SK-N-SH (cell line): Measurements from ENCODE around the gene MAGEB6B. TPM values are rescaled to one million over a fixed set of nuclear protein-coding genes. Genes with fewer than 3 reads are reported as not detected.

Source experiments
- CTCF ChIA-PET: fragments of 300-600, 350-600 bp; formaldehyde crosslinking; extraction: SDS; loops from one replicate; lab custom pipeline; 2021; lab: Yijun Ruan, JAX
- POLR2A ChIA-PET: fragments of 350-600 bp; sonication (Branson Sonifier 250); formaldehyde crosslinking; extraction: SDS; loops from one replicate; lab custom pipeline; 2020; ENCODE audit warnings: antibody characterized with exemption, inconsistent platforms; lab: Yijun Ruan, JAX
- DNase-seq: peaks from one replicate; pipeline ENCODE4 v3.0.0; 2012
- H2AFZ ChIP-seq: fragments of 200-600 bp; sonication (generic); 2 replicates; pipeline ENCODE4 v1.8.1; 2016; ENCODE audit warnings: antibody characterized with exemption, mild to moderate bottlenecking, low read depth
- H3F3A ChIP-seq: fragments of 200-600 bp; sonication (generic); replicated peaks from 2 replicates; pipeline ENCODE3; 2016; ENCODE audit warnings: antibody characterized with exemption, mild to moderate bottlenecking; ENCODE audit not compliant: insufficient read depth
- H3K27ac ChIP-seq, 2 experiments: fragments of 200-500 bp in 1 of 2; fragments of 200-600 bp in 1 of 2; sonication (Bioruptor generic) in 1 of 2; sonication (generic), shearing (Covaris generic) in 1 of 2; 2 replicates each; pipeline versions ENCODE4 v1.5.1 to v1.6.1; 2014 to 2016; ENCODE audit warnings: low read depth in 2 of 2, inconsistent platforms in 1 of 2, low read length in 1 of 2, mild to moderate bottlenecking in 1 of 2, mixed read lengths in 1 of 2
- H3K27me3 ChIP-seq: fragments of 200-600 bp; sonication (generic), shearing (Covaris generic); 2 replicates; pipeline ENCODE4 v1.6.1; 2016; ENCODE audit warnings: mixed run types; ENCODE audit not compliant: insufficient read depth
- H3K36me3 ChIP-seq, 2 experiments: fragments of 200-500 bp in 1 of 2; fragments of 200-600 bp in 1 of 2; sonication (Bioruptor generic) in 1 of 2; sonication (generic) in 1 of 2; replicated peaks in 1 of 2; 2 replicates each; pipeline versions ENCODE3 to v1.5.1; 2014 to 2016; ENCODE audit warnings: low read length in 1 of 2, mild to moderate bottlenecking in 1 of 2; ENCODE audit not compliant: insufficient read depth in 2 of 2, control insufficient read depth in 1 of 2
- H3K4me1 ChIP-seq, 2 experiments: fragments of 200-500 bp in 1 of 2; fragments of 200-600 bp in 1 of 2; sonication (Bioruptor generic) in 1 of 2; sonication (generic), shearing (Covaris generic) in 1 of 2; 2 replicates each; pipeline versions ENCODE4 v1.5.1 to v1.6.1; 2014 to 2016; ENCODE audit warnings: low read depth in 1 of 2, low read length in 1 of 2, mixed run types in 1 of 2; ENCODE audit not compliant: insufficient read depth in 2 of 2, control insufficient read depth in 1 of 2
- H3K4me2 ChIP-seq: fragments of 200-600 bp; sonication (generic), shearing (Covaris generic); 2 replicates; pipeline ENCODE4 v1.6.1; 2017; ENCODE audit warnings: mixed run types
- H3K4me3 ChIP-seq, 2 experiments: fragments of 200-500 bp in 1 of 2; fragments of 200-600 bp in 1 of 2; sonication (Bioruptor generic) in 1 of 2; sonication (generic), shearing (Covaris generic) in 1 of 2; 2 replicates each; pipeline versions ENCODE4 v1.5.1 to v1.8.1; 2014 to 2016; ENCODE audit warnings: low read depth in 2 of 2, inconsistent platforms in 1 of 2, low read length in 1 of 2, mild to moderate bottlenecking in 1 of 2, mixed read lengths in 1 of 2, moderate library complexity in 1 of 2
- H3K79me2 ChIP-seq: fragments of 200-600 bp; sonication (generic); 2 replicates; pipeline ENCODE4 v1.8.1; 2017; ENCODE audit warnings: mild to moderate bottlenecking; ENCODE audit not compliant: insufficient read depth
- H3K9ac ChIP-seq: fragments of 200-600 bp; sonication (generic); 2 replicates; pipeline ENCODE4 v1.6.1; 2017; ENCODE audit warnings: mixed run types
- H3K9me2 ChIP-seq: fragments of 200-600 bp; sonication (generic); 2 replicates; pipeline ENCODE4 v1.6.1; 2017; ENCODE audit warnings: mixed run types
- H3K9me3 ChIP-seq: fragments of 200-600 bp; sonication (generic); 2 replicates; pipeline ENCODE4 v1.6.1; 2017; ENCODE audit warnings: mixed run types, mild to moderate bottlenecking, moderate library complexity
- H4K20me1 ChIP-seq: fragments of 200-600 bp; sonication (generic); 2 replicates; pipeline ENCODE4 v1.6.1; 2017; ENCODE audit warnings: mild to moderate bottlenecking, mixed run types; ENCODE audit not compliant: insufficient read depth
- CHD2 ChIP-seq: fragments of 150-350 bp; IDR thresholded peaks from 2 replicates; pipeline ENCODE4 v1.6.1; 2018; ENCODE audit warnings: low read length; ENCODE audit not compliant: partially characterized antibody
- GATA2 ChIP-seq: sonication (generic); formaldehyde crosslinking; IDR thresholded peaks from 2 replicates; pipeline ENCODE4 v1.5.0; 2020; ENCODE audit warnings: mild to moderate bottlenecking, missing genetic modification reagents
- MEF2A ChIP-seq: IDR thresholded peaks from 2 replicates; pipeline ENCODE4 v1.4.0; 2012; ENCODE audit warnings: low read depth, borderline replicate concordance
- NRF1 ChIP-seq: IDR thresholded peaks from 2 replicates; pipeline ENCODE4 v1.6.1; 2012; ENCODE audit warnings: low read depth, mild to moderate bottlenecking, low read length
- POLR2AphosphoS5 ChIP-seq: IDR thresholded peaks from 2 replicates; pipeline ENCODE4 v1.6.1; 2012; ENCODE audit warnings: low read depth, low read length
- SMC3 ChIP-seq: IDR thresholded peaks from 2 replicates; pipeline ENCODE4 v1.6.1; 2012; ENCODE audit warnings: low read depth, low read length, improper control_type of control experiment
- TAF1 ChIP-seq: IDR thresholded peaks from 2 replicates; pipeline ENCODE4 v1.6.1; 2012; ENCODE audit warnings: low read depth, mild to moderate bottlenecking, low read length, moderate library complexity, borderline replicate concordance
- USF1 ChIP-seq: IDR thresholded peaks from 2 replicates; pipeline ENCODE4 v1.4.0; 2012; ENCODE audit warnings: low read depth, borderline replicate concordance
- WGBS: methylation state at CpG from one replicate; pipeline ENCODE4 v1.1.6; 2017; ENCODE audit warnings: low lambda C conversion rate; 5-methylcytosine and 5-hydroxymethylcytosine counted together
- polyA plus RNA-seq, 3 experiments: library from polyadenylated mRNA; depleted of rRNA; stranded (reverse); fragments of >200 nt; gene quantifications; 2 replicates each; pipeline ENCODE4 v1.2.3, GENCODE V29; 2012
- TF ChIP-seq, protein P1 (sequence below): IDR thresholded peaks from 2 replicates; pipeline ENCODE4 v1.4.0; 2012; ENCODE audit warnings: low read depth
- TF ChIP-seq, protein P2 (sequence below): IDR thresholded peaks from 2 replicates; pipeline ENCODE4 v1.6.1; 2012; ENCODE audit warnings: mild to moderate bottlenecking, low read depth, low read length, moderate library complexity

Gene MAGEB6B
- polyA plus RNA-seq, 1 of the 3 experiments (the other 2 are of a cell fraction): not detected

DNA sequence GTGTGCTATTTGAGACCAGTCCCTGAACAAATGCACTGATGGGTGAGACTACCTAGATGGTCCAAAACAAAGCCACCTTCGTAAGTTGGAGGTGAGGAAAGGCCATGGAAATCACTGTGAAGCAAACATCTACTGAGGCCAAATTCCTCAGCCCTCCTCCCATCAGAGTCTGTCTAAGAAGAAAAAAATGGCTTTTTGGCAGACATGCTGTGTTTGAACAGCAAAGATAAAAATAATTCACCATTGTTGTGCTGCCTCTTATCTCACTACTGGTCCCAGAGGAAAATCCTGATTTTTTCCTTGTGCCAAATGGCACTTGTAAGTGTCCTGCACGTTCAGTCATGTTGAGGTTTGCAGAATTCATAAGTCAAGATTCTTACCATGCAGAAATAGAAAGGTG lies 14.4 kb upstream of the MAGEB6B start:
- Histone ChIP-seq H3K9ac (no peak overlapping the region), H3K36me3 (no peaks in the 10 kb centered on the region), H3K79me2 (no peaks in the 10 kb centered on the region), H3K4me3 (no peak overlapping the region), H3K4me2 (no peak overlapping the region), H3K27ac (no peak overlapping the region)
- CTCF ChIA-PET: no interaction called here
- POLR2A ChIA-PET: no interaction called here
- 3% methylated on average over 2 of the region's 2 CpGs for WGBS
- TF ChIP-seq POLR2AphosphoS5 (no peak), SMC3 (no peak), GATA2 (CRISPR knock-in tag) (no peak), CHD2 (no peak), NRF1 (no peak), USF1 (no peak)
- TF ChIP-seq, protein P1, sequence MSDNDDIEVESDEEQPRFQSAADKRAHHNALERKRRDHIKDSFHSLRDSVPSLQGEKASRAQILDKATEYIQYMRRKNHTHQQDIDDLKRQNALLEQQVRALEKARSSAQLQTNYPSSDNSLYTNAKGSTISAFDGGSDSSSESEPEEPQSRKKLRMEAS: no peak
- TF ChIP-seq, protein P2, sequence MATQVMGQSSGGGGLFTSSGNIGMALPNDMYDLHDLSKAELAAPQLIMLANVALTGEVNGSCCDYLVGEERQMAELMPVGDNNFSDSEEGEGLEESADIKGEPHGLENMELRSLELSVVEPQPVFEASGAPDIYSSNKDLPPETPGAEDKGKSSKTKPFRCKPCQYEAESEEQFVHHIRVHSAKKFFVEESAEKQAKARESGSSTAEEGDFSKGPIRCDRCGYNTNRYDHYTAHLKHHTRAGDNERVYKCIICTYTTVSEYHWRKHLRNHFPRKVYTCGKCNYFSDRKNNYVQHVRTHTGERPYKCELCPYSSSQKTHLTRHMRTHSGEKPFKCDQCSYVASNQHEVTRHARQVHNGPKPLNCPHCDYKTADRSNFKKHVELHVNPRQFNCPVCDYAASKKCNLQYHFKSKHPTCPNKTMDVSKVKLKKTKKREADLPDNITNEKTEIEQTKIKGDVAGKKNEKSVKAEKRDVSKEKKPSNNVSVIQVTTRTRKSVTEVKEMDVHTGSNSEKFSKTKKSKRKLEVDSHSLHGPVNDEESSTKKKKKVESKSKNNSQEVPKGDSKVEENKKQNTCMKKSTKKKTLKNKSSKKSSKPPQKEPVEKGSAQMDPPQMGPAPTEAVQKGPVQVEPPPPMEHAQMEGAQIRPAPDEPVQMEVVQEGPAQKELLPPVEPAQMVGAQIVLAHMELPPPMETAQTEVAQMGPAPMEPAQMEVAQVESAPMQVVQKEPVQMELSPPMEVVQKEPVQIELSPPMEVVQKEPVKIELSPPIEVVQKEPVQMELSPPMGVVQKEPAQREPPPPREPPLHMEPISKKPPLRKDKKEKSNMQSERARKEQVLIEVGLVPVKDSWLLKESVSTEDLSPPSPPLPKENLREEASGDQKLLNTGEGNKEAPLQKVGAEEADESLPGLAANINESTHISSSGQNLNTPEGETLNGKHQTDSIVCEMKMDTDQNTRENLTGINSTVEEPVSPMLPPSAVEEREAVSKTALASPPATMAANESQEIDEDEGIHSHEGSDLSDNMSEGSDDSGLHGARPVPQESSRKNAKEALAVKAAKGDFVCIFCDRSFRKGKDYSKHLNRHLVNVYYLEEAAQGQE: no peak
- TF ChIP-seq, all 33 proteins: peak for 0
- Histone ChIP-seq H3K9me2 (no peaks in the 10 kb centered on the region), H3K9me3 (no peaks in the 10 kb centered on the region), H2AFZ (no peak overlapping the region), H3K27me3 (no peaks in the 10 kb centered on the region), H3F3A (no peaks in the 10 kb centered on the region), H3K4me1 (no peaks in the 10 kb centered on the region), H4K20me1 (no peaks in the 10 kb centered on the region)
- no peak for DNase-seq

DNA sequence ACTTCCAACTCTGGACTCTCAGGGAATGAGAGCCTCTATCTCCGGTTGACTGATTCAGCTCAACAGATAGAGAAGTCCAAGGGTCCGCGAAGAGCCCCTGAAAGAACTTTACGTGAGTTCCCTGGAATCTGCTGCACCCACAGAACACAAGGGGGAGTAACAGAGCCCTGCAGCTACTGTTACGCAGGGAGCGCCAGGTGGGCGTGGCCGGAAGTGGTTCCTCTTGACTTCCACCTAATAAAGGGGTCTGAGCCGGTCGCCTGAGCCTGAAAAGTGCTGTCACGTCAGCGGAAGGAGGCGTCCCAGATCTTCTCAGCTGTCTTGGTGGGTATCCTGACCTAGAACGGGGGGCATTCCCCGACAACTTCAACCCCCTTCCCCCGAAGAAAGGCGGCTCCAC lies 31.8 kb downstream of the MAGEB6B start, which contains the start of gene MAGEB6:
Gene MAGEB6, plus strand, starts transcription at position 237 of the 400 bp plus-strand sequence. CDS start 1,407 bp downstream, outside the sequence.
- Histone ChIP-seq H3K9ac (no peak within 1 kb of the TSS), H3K27ac (no peak within 1 kb of the TSS), H4K20me1 (no peaks in the 10 kb centered on the region), H3K4me2 (no peak within 1 kb of the TSS), H3K27me3 (no peaks in the 10 kb centered on the region), H3K9me2 (no peaks in the 10 kb centered on the region), H3K4me3 (no peak within 1 kb of the TSS), H3F3A (no peaks in the 10 kb centered on the region), H3K36me3 (no peaks in the 10 kb centered on the region), H3K4me1 (no peaks in the 10 kb centered on the region), H3K79me2 (no peaks in the 10 kb centered on the region), H3K9me3 (no peaks in the 10 kb centered on the region), H2AFZ (no peak within 1 kb of the TSS)
- WGBS: 20% methylated on average over 5 of the region's 17 CpGs
- POLR2A ChIA-PET: no interaction called here
- TF ChIP-seq TAF1 (no peak), MEF2A (no peak)
- CTCF ChIA-PET: no interaction called here
- no peak for DNase-seq
